NCI-H1105 (cell line): ENCODE measurements around the gene PTMS.
"Not testable (repeated sequence)": the region's sequence is repeated elsewhere in the genome, so short reads cannot be mapped to it uniquely, and the experiment has no call there.

Source experiments
- DNase-seq: peaks from one replicate; lab custom pipeline; 2025; lab: John Stamatoyannopoulos, UW

PTMS gene

GRCh38 chr12:6765634-6766581, at the start of gene PTMS:
PTMS (plus strand) TSS chr12:6766363; CDS start chr12:6766706, 343 bp downstream.
- peak; percentile 97 for DNase-seq

- no peak for DNase-seq
Measured at GRCh38 chr12:6716874-6717437, 49.2 kb upstream of the PTMS start.

- DNase-seq = no peak
Measured at GRCh38 chr12:6722863-6723262, 43.3 kb upstream of the PTMS start.

- peak; percentile 99 for DNase-seq
Measured at GRCh38 chr12:6723607-6724408, 42.4 kb upstream of the PTMS start, which contains the start of gene COPS7A. COPS7A (plus strand) TSS chr12:6724046; CDS start chr12:6724657, 611 bp downstream.

DNA sequence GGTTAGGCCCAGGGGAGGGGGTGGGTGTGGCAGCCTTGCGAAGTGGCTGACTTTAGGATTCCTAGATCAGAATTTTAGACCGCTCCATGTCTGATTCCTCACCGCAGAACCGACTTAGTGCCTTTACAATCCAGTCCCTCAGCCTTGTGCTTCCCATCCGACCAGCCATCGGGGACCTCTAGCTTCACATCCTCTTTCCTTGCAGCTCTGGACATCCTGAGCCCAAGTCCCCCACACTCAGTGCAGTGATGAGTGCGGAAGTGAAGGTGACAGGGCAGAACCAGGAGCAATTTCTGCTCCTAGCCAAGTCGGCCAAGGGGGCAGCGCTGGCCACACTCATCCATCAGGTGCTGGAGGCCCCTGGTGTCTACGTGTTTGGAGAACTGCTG, 41.8 kb upstream of the PTMS start:
- DNase-seq = no peak

DNA sequence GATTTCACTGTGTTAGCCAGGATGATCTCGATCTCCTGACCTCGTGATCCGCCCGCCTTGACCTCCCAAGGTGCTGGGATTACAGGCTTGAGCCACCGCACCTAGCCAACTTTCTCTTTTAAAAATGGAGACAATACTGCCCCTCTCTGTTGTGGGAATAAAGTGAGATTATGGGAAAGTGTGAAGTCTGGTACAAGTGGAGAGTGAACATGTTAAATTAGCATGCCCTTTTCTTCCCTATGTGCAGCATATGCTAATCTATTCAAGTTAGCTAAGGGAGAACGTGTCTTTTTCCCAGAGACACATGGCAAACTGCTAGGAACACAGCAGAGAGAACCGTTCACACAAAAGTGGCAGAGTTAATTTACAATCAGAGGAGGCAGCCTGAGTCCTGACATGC, 40.8 kb upstream of the PTMS start:
- no peak for DNase-seq

GRCh38 chr12:6729186-6729585, 37.0 kb upstream of the PTMS start:
- DNase-seq = no peak

- no peak for DNase-seq
Measured at GRCh38 chr12:6730169-6730568, 36.0 kb upstream of the PTMS start.

DNA sequence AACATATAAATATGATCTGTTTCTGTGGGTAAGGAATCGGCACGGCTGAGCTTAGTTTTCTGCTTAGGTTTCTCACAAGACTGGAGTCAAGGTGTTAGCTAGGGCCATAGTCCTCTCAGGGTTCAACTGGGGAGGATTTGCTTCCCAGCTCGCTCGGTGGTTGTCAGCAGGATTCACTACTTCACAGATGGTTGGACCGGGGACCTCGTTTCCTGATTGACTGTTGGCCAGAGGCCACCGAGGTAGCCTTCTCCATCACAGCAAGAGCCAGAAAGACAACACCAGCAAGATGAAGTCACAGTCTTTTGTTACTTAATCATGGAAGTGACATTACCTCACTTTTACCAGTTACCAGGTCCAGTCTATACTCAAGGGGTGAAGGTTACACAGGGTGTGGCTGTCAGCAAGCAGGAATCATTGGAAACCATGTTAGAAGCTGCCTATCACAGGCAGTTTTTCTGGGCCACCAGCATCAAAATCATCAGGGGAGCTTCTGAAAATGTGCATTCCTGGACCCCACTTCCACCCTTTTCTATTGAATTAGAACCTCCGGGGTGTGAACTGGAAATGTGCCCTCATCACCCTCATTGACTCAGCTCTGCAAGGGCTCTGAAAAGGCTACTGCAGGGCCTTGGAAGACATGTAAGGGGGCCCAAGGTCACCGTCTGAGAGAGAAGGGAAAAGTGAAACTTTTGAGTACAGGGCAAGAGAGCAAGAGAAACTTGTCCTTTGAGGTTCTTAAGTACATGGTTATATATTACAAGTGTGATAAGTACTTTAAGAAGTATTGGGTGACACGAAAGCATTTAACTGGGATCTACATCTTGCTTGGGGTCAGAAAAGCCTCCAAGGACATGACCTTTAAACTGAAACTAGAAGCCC, 31.4 kb upstream of the PTMS start:
- no peak for DNase-seq

- peak; percentile 62 for DNase-seq
Measured at GRCh38 chr12:6735448-6736191, 30.5 kb upstream of the PTMS start.

GRCh38 chr12:6736754-6737153, 29.4 kb upstream of the PTMS start:
- DNase-seq = no peak

DNA sequence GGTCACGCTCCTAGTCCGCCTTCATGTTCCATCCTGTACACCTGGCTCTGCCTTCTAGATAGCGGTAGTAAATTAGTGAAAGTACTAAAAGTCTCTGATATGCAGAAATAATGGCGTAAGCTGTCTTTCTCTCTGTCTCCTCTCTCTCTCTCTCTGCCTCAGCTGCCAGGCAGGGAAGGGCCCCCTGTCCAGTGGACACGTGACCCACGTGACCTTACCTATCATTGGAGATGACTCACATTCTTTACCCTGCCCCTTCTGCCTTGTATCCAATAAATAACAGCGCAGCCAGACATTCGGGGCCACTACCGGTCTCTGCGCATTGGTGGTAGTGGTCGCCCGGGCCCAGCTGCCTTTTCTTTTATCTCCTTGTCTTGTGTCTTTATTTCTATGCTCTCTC, 24.1 kb upstream of the PTMS start:
- not testable (repeated sequence) for DNase-seq

- no peak for DNase-seq
Measured at GRCh38 chr12:6742834-6743233, 23.3 kb upstream of the PTMS start.

- DNase-seq = not testable (repeated sequence)
Measured at GRCh38 chr12:6743300-6743699, 22.9 kb upstream of the PTMS start.

DNA sequence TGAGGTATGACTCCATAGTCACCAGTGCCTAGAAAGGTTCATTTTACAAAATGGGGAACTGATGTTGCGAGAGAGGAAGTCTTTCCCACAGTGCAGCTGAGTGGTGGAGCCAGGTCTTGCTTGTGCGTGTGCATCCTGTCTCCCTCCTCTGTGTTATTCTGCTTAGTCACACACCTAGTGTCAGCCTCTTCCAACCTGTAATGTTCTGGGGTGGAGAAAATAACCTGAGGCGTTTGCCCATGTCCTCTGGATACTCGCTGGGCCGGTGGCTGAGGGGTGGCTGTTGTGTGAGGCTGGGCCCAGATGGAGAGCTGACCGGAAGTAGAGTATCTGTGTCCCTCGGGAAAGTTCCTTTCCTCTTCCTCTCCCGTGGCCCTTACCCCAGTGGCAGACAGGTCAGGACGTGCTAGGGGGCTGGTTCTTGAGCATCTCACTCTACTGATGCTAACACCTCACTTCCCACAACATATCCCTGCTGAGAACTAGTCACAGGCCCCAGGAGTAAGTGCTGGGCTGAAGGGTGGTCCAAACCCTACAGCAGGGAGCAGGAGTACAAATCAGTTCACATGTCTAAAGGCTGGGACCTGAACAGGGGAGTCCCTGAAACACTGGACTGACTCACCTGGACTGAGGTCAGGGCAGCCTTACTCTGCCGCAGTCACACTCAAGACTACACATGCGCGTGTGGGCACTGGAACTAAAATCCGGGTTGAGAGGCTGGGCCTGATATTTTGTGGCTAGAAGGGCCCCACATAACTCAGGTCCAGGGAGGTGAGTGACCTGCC, 20.2 kb upstream of the PTMS start:
- no peak for DNase-seq

- DNase-seq = no peak
Measured at GRCh38 chr12:6747216-6747615, 18.9 kb upstream of the PTMS start.

DNA sequence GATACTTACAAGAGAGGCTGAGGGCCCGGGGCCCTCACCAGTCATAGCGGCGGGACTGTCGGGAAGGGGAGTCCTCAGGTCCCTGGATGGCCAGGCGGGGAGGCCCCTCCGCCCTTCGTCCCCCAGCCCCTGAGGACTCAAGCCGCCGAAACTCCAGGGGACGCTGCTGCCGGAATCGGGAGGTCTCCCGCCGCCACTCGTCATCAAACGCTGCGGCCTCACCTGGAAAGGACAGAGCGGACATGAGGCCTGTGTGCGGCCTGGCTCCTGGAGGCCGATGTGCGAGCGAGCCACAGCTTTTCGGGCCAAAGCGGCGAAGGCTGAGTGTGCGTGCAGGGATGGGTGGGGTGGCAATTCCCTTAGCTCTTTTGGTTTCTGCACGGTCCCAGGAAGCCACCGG, 17.4 kb upstream of the PTMS start:
- DNase-seq = no peak

DNA sequence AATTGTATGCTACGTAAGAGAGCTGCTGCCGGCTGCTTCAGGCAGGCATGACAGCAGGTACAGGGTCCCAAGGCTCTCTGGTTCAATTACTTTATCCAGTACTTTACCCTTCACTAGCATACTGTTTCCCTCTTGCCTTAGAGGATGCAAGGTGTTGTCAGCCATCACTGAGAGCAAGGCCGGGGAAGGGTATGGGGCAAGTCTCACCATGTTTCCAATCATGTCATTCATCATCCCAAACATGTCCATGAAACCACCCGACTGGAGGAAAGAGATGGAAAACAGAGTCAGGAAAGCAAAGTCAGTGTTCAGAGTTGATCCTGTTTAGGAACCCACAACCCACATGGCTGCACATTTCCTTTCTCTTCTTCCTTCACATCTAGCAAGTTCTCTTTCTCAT, 15.7 kb upstream of the PTMS start:
- no peak for DNase-seq

GRCh38 chr12:6751767-6752166, 14.4 kb upstream of the PTMS start:
- no peak for DNase-seq
